PFSK-1 (cell line): ENCODE measurements around the gene C9orf50.

ENCODE experiments used
- FOXP2 ChIP-seq: optimal IDR thresholded peaks from 2 replicates; pipeline ENCODE3; 2011; ENCODE audit warnings: borderline replicate concordance, control low read depth, inconsistent platforms; ENCODE audit not compliant: insufficient read depth; ENCODE audit errors: extremely low read length, extremely low read depth
- POLR2AphosphoS5 ChIP-seq: IDR thresholded peaks from 2 replicates; pipeline ENCODE4 v1.6.1; 2012; ENCODE audit warnings: low read depth, mild to moderate bottlenecking, control low read depth, low read length, moderate library complexity
- SIN3A ChIP-seq: IDR thresholded peaks from 2 replicates; pipeline ENCODE4 v1.6.1; 2012; ENCODE audit warnings: mild to moderate bottlenecking, low read length, moderate library complexity, borderline replicate concordance; ENCODE audit not compliant: insufficient read depth
- TAF1 ChIP-seq: IDR thresholded peaks from 2 replicates; pipeline ENCODE4 v1.6.1; 2012; ENCODE audit warnings: low read length, control low read depth, borderline replicate concordance; ENCODE audit not compliant: insufficient read depth
- TF ChIP-seq, protein P1 (sequence below), 2 experiments: IDR thresholded peaks; 2 replicates each; pipeline versions ENCODE4 v1.6.1 to v1.8.0; 2011 to 2012; ENCODE audit warnings: low read depth in 2 of 2, low read length in 2 of 2, control low read depth in 1 of 2, inconsistent platforms in 1 of 2, mild to moderate bottlenecking in 1 of 2, moderate library complexity in 1 of 2; ENCODE audit not compliant: insufficient read depth in 1 of 2

C9orf50 gene

GRCh38 chr9:129648092-129648763 lies 27.3 kb upstream of the C9orf50 start:
- TF ChIP-seq FOXP2: no peak
- TF ChIP-seq POLR2AphosphoS5: no peak
- TF ChIP-seq TAF1: no peak
- TF ChIP-seq, protein P1, sequence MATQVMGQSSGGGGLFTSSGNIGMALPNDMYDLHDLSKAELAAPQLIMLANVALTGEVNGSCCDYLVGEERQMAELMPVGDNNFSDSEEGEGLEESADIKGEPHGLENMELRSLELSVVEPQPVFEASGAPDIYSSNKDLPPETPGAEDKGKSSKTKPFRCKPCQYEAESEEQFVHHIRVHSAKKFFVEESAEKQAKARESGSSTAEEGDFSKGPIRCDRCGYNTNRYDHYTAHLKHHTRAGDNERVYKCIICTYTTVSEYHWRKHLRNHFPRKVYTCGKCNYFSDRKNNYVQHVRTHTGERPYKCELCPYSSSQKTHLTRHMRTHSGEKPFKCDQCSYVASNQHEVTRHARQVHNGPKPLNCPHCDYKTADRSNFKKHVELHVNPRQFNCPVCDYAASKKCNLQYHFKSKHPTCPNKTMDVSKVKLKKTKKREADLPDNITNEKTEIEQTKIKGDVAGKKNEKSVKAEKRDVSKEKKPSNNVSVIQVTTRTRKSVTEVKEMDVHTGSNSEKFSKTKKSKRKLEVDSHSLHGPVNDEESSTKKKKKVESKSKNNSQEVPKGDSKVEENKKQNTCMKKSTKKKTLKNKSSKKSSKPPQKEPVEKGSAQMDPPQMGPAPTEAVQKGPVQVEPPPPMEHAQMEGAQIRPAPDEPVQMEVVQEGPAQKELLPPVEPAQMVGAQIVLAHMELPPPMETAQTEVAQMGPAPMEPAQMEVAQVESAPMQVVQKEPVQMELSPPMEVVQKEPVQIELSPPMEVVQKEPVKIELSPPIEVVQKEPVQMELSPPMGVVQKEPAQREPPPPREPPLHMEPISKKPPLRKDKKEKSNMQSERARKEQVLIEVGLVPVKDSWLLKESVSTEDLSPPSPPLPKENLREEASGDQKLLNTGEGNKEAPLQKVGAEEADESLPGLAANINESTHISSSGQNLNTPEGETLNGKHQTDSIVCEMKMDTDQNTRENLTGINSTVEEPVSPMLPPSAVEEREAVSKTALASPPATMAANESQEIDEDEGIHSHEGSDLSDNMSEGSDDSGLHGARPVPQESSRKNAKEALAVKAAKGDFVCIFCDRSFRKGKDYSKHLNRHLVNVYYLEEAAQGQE (IDR thresholded peaks at IDR 0.05; ENCODE audit: insufficient read depth in 1 of 2, low read depth in 2 of 2, low read length in 2 of 2): no peak
- no peak for TF ChIP-seq SIN3A

DNA sequence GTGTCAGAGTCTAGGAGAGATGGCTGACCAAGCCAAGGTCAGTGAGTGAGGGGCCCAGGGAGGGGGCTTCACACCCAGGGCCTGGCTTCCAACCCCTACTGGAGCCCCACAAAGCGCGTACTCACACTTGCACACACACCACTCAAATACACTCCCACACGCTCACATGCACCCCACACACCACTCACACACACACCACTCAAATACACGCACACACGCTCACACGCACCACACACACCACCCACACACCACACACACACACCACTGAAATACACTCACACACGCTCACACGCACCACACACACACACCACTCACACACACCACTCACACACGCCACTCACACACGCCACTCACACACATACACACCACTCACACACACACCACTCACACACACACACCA lies 26.7 kb upstream of the C9orf50 start:
- no peak for TF ChIP-seq SIN3A
- no peak for TF ChIP-seq TAF1
- TF ChIP-seq FOXP2: no peak
- TF ChIP-seq, protein P1 (IDR thresholded peaks at IDR 0.05; ENCODE audit: insufficient read depth in 1 of 2, low read depth in 2 of 2, low read length in 2 of 2): no peak
- TF ChIP-seq POLR2AphosphoS5: no peak

- TF ChIP-seq TAF1 (no peak), SIN3A (no peak), POLR2AphosphoS5 (no peak), FOXP2 (no peak)
- TF ChIP-seq, protein P1 (IDR thresholded peaks at IDR 0.05; ENCODE audit: insufficient read depth in 1 of 2, low read depth in 2 of 2, low read length in 2 of 2): no peak
Observed at GRCh38 chr9:129646654-129647053, 25.8 kb upstream of the C9orf50 start.

GRCh38 chr9:129646252-129646651 lies 25.4 kb upstream of the C9orf50 start:
- TF ChIP-seq TAF1 (no peak), POLR2AphosphoS5 (no peak), SIN3A (no peak), FOXP2 (no peak)
- TF ChIP-seq, protein P1 (IDR thresholded peaks at IDR 0.05; ENCODE audit: insufficient read depth in 1 of 2, low read depth in 2 of 2, low read length in 2 of 2): no peak

DNA sequence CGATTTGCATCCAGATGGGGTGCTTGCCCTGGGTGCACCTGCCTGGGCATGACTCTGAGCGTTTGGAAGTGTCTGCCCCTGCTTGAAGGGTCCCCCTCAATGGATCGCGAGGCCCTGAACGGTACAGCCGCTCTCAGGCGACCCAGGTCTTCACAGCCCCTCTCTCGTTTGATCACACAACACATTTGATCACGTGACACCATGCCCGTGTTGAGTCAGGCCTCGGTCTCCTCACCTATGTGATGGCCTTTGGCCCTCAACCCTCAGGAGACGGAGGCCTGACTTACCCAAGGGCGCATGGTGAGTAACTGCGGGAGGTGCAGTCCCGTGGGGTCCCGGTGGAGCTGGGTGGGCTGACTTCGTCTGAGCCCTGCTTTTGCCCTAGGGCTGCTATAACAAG lies 24.0 kb upstream of the C9orf50 start:
- no peak for TF ChIP-seq POLR2AphosphoS5
- TF ChIP-seq, protein P1 (IDR thresholded peaks at IDR 0.05; ENCODE audit: insufficient read depth in 1 of 2, low read depth in 2 of 2, low read length in 2 of 2): no peak
- TF ChIP-seq FOXP2: no peak
- no peak for TF ChIP-seq SIN3A
- no peak for TF ChIP-seq TAF1
